HepG2 (cell line): ENCODE results near the gene CYTH2. TPM values are rescaled to one million over a fixed set of nuclear protein-coding genes. Genes with fewer than 3 reads are reported as not detected.

Experiments
- BHLHE40 ChIP-seq: IDR thresholded peaks from 2 replicates; pipeline ENCODE4 v1.6.1; 2011; ENCODE audit warnings: low read length, improper control_type of control experiment
- CBX1 ChIP-seq: IDR thresholded peaks from one replicate; pipeline ENCODE4 v1.6.1; 2016; ENCODE audit warnings: antibody characterized with exemption, low read depth
- ELF3 ChIP-seq: IDR thresholded peaks from 2 replicates; pipeline ENCODE4 v1.6.1; 2016; ENCODE audit warnings: missing genetic modification reagents, missing compliant biosample characterization
- GTF2F1 ChIP-seq: fragments of 150-350 bp; IDR thresholded peaks from 2 replicates; pipeline ENCODE4 v1.6.1; 2014; ENCODE audit warnings: low read length
- HNF4G ChIP-seq, 2 experiments: sonication (generic) in 1 of 2; formaldehyde crosslinking in 1 of 2; IDR thresholded peaks; 2 replicates each; pipeline versions ENCODE4 v1.4.0 to v1.6.1; 2011 to 2020; ENCODE audit warnings: borderline replicate concordance in 2 of 2, low read depth in 2 of 2, mild to moderate bottlenecking in 2 of 2, low read length in 1 of 2, missing genetic modification reagents in 1 of 2, moderate library complexity in 1 of 2
- KDM6A ChIP-seq: IDR thresholded peaks from 2 replicates; pipeline ENCODE4 v1.6.1; 2016; ENCODE audit warnings: low read depth
- MEF2D ChIP-seq: sonication (generic); formaldehyde crosslinking; IDR thresholded peaks from 2 replicates; pipeline ENCODE4 v1.5.1; 2020; ENCODE audit warnings: mild to moderate bottlenecking, missing genetic modification reagents
- NAIF1 ChIP-seq: sonication (generic); formaldehyde crosslinking; IDR thresholded peaks from 2 replicates; pipeline ENCODE4 v1.5.0; 2020; ENCODE audit warnings: mild to moderate bottlenecking, missing genetic modification reagents, borderline replicate concordance
- NFRKB ChIP-seq: fragments of 450-650 bp; IDR thresholded peaks from 2 replicates; pipeline ENCODE4 v1.6.1; 2017
- SP5 ChIP-seq: IDR thresholded peaks from 2 replicates; pipeline ENCODE4 v1.6.1; 2016; ENCODE audit warnings: low read depth, borderline replicate concordance
- TCF7 ChIP-seq: sonication (generic); IDR thresholded peaks from 2 replicates; pipeline ENCODE4 v1.6.1; 2016; ENCODE audit warnings: antibody characterized with exemption, low read depth
- ZC3H13 ChIP-seq: sonication (generic); formaldehyde crosslinking; IDR thresholded peaks from 2 replicates; pipeline ENCODE4 v1.8.1; 2023; ENCODE audit warnings: mild to moderate bottlenecking, missing genetic modification reagents, moderate library complexity
- ZNF354B ChIP-seq: sonication (generic); formaldehyde crosslinking; IDR thresholded peaks from 2 replicates; pipeline ENCODE4 v1.8.0; 2022; ENCODE audit warnings: mild to moderate bottlenecking, missing genetic modification reagents
- ZNF460 ChIP-seq: sonication (generic); formaldehyde crosslinking; IDR thresholded peaks from 2 replicates; pipeline ENCODE4 v1.5.1; 2020; ENCODE audit warnings: missing genetic modification reagents, mild to moderate bottlenecking, borderline replicate concordance
- ZNF773 ChIP-seq: sonication (generic); formaldehyde crosslinking; IDR thresholded peaks from 2 replicates; pipeline ENCODE4 v1.4.0; 2020; ENCODE audit warnings: missing genetic modification reagents, borderline replicate concordance
- polyA plus RNA-seq, 8 experiments: library from polyadenylated mRNA; depleted of rRNA in 3 of 8; stranded (reverse) in 7 of 8; unstranded in 1 of 8; fragments of >200 nt; fragmentation: Illumina TruSeq in 4 of 8; extraction: Trizol in 4 of 8; gene quantifications; 2 replicates each; pipeline versions ENCODE4 v1.2.1 to v1.2.3, GENCODE V29; 2011 to 2016; ENCODE audit warnings: low read depth in 4 of 8, missing spikeins in 1 of 8, mixed read lengths in 1 of 8; ENCODE audit not compliant: insufficient read depth in 1 of 8
- total RNA-seq, 5 experiments: library from RNA; depleted of rRNA; stranded (reverse); fragments of >200 nt; fragmentation: Illumina TruSeq; extraction: Trizol; gene quantifications; 2 replicates each; pipeline ENCODE4 v1.2.3, GENCODE V29; 2016; ENCODE audit warnings: low read depth in 1 of 5
- TF ChIP-seq, protein P1 (sequence below): sonication (generic); formaldehyde crosslinking; IDR thresholded peaks from 2 replicates; pipeline ENCODE4 v1.4.0; 2020; ENCODE audit warnings: missing genetic modification reagents, borderline replicate concordance
- TF ChIP-seq, protein P2 (sequence below), 2 experiments: sonication (generic) in 1 of 2; formaldehyde crosslinking in 1 of 2; IDR thresholded peaks; 2 replicates each; pipeline versions ENCODE4 v1.4.0 to v1.6.1; 2016 to 2020; ENCODE audit warnings: borderline replicate concordance in 1 of 2, low read depth in 1 of 2, mild to moderate bottlenecking in 1 of 2, missing genetic modification reagents in 1 of 2
- TF ChIP-seq, protein P3 (sequence below): sonication (generic); formaldehyde crosslinking; conservative IDR thresholded peaks from 2 replicates; pipeline ENCODE4 v1.8.0; 2022; ENCODE audit warnings: missing genetic modification reagents
- TF ChIP-seq, protein P4 (sequence below): sonication (generic); formaldehyde crosslinking; IDR thresholded peaks from 2 replicates; pipeline ENCODE4 v1.8.1; 2023; ENCODE audit warnings: mild to moderate bottlenecking, missing genetic modification reagents

Gene CYTH2
- total and polyA plus RNA-seq, 2 of the 13 experiments (the other 11 are each of a cell fraction or from before 2014, with no cell fraction given): 16.5 to 39.3 TPM

DNA sequence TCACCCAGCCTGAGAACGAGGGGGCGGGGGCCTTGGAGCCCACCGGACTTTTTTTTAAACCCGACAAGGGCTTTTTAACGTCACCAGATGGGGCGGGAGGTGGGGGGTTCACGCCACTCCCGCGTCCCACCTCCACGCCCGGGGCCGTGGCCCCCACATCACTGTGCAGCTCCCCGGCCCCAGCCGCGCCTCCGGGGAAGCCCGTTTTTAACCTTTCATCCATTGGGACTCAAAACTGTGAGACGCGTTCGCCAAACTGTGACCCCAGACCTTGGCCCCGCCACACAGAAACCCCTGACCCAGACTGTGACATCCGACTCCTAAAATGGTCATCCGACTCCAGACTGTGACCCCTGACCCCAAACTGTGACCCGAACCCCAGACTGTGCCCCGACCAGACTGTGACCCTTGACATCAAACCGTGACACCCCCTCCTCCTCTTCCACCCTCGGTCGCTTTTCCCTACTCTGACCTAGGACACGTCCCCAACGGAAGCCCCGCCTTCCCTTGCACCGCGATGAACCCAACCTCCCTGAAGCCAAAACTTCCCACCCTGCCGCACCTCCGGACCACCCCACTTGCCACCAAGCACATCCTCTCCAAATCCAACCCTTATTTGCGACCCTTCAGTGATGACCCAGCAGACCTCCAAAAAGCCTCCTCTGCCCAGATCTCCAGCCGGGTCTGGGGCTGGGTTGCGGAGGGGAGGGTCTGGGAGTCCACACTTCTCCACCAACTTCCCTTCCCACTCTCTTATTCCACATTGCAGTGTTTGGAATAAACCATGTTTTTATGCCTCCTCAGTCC is 24.8 kb upstream of the CYTH2 start (continued):
- TF ChIP-seq, protein P1, sequence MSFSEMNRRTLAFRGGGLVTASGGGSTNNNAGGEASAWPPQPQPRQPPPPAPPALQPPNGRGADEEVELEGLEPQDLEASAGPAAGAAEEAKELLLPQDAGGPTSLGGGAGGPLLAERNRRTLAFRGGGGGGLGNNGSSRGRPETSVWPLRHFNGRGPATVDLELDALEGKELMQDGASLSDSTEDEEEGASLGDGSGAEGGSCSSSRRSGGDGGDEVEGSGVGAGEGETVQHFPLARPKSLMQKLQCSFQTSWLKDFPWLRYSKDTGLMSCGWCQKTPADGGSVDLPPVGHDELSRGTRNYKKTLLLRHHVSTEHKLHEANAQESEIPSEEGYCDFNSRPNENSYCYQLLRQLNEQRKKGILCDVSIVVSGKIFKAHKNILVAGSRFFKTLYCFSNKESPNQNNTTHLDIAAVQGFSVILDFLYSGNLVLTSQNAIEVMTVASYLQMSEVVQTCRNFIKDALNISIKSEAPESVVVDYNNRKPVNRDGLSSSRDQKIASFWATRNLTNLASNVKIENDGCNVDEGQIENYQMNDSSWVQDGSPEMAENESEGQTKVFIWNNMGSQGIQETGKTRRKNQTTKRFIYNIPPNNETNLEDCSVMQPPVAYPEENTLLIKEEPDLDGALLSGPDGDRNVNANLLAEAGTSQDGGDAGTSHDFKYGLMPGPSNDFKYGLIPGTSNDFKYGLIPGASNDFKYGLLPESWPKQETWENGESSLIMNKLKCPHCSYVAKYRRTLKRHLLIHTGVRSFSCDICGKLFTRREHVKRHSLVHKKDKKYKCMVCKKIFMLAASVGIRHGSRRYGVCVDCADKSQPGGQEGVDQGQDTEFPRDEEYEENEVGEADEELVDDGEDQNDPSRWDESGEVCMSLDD (CRISPR knock-in tag): peak; percentile 69; the same call in 1 of the 2 replicates
- TF ChIP-seq ZNF460 (CRISPR knock-in tag) (no peak), BHLHE40 (no peak), TCF7 (no peak), GTF2F1 (no peak), MEF2D (CRISPR knock-in tag) (peak; percentile 44; the same call in 1 of the 2 replicates), ZNF773 (CRISPR knock-in tag) (no peak), CBX1 (no peak), KDM6A (CRISPR knock-in tag) (no peak), SP5 (CRISPR knock-in tag) (no peak), HNF4G (IDR thresholded peaks at IDR 0.05; ENCODE audit: borderline replicate concordance, low read depth, low read length) (peak; percentile 64; the same call in 1 of the 2 replicates), HNF4G (CRISPR knock-in tag; IDR thresholded peaks at IDR 0.05; ENCODE audit: borderline replicate concordance, low read depth) (no peak), NAIF1 (CRISPR knock-in tag) (no peak), ZC3H13 (CRISPR knock-in tag) (no peak), NFRKB (no peak), ZNF354B (no peak), ELF3 (CRISPR knock-in tag) (no peak)
- TF ChIP-seq, protein P2, sequence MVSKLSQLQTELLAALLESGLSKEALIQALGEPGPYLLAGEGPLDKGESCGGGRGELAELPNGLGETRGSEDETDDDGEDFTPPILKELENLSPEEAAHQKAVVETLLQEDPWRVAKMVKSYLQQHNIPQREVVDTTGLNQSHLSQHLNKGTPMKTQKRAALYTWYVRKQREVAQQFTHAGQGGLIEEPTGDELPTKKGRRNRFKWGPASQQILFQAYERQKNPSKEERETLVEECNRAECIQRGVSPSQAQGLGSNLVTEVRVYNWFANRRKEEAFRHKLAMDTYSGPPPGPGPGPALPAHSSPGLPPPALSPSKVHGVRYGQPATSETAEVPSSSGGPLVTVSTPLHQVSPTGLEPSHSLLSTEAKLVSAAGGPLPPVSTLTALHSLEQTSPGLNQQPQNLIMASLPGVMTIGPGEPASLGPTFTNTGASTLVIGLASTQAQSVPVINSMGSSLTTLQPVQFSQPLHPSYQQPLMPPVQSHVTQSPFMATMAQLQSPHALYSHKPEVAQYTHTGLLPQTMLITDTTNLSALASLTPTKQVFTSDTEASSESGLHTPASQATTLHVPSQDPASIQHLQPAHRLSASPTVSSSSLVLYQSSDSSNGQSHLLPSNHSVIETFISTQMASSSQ (IDR thresholded peaks at IDR 0.05; ENCODE audit: low read depth): no peak
- TF ChIP-seq, protein P2 (CRISPR knock-in tag; IDR thresholded peaks at IDR 0.05; ENCODE audit: borderline replicate concordance): no peak
- TF ChIP-seq, protein P3, sequence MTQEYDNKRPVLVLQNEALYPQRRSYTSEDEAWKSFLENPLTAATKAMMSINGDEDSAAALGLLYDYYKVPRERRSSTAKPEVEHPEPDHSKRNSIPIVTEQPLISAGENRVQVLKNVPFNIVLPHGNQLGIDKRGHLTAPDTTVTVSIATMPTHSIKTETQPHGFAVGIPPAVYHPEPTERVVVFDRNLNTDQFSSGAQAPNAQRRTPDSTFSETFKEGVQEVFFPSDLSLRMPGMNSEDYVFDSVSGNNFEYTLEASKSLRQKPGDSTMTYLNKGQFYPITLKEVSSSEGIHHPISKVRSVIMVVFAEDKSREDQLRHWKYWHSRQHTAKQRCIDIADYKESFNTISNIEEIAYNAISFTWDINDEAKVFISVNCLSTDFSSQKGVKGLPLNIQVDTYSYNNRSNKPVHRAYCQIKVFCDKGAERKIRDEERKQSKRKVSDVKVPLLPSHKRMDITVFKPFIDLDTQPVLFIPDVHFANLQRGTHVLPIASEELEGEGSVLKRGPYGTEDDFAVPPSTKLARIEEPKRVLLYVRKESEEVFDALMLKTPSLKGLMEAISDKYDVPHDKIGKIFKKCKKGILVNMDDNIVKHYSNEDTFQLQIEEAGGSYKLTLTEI (CRISPR knock-in tag): no peak
- TF ChIP-seq, protein P4, sequence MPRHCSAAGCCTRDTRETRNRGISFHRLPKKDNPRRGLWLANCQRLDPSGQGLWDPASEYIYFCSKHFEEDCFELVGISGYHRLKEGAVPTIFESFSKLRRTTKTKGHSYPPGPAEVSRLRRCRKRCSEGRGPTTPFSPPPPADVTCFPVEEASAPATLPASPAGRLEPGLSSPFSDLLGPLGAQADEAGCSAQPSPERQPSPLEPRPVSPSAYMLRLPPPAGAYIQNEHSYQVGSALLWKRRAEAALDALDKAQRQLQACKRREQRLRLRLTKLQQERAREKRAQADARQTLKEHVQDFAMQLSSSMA (CRISPR knock-in tag): no peak
